ENCODE results near the gene SLC5A11. TPM values are rescaled to one million over a fixed set of nuclear protein-coding genes. Genes with fewer than 3 reads are reported as not detected.
A peak's percentile ranks its signal among the peaks of the same experiment; 100 is the strongest.
"Not testable (repeated sequence)": the region's sequence is repeated elsewhere in the genome, so short reads cannot be mapped to it uniquely, and the experiment has no call there.

The SLC5A11 gene
- total and polyA plus RNA-seq, 4 donors: 0.08 to 1.0 TPM; not detected in 2

GRCh38 chr16:24851700-24852099 is 5.9 kb downstream of the SLC5A11 start:
- 69 to 78% methylated on average over 8 of the region's 8 CpGs for WGBS, 2 donors
- ATAC-seq (ENCODE audit: low FRiP score) (no peak), DNase-seq (no peak)
- H3K4me1 ChIP-seq (ENCODE audit: control insufficient read depth in 1 of 2, insufficient read depth in 2 of 2, low read length in 2 of 2): no peaks in the 10 kb centered on the region
- no peaks in the 10 kb centered on the region for H3K9me3 ChIP-seq (ENCODE audit: control insufficient read depth, low read length)
- no peak overlapping the region for H3K4me3 ChIP-seq (ENCODE audit: low read length in 2 of 2)
- H3K27me3 ChIP-seq (ENCODE audit: control insufficient read depth in 1 of 2, insufficient read depth in 2 of 2, low read length in 1 of 2): no peaks in the 10 kb centered on the region
- no peak overlapping the region for H3K27ac ChIP-seq (ENCODE audit: low read depth in 1 of 2, low read length in 2 of 2)
- H3K36me3 ChIP-seq (ENCODE audit: control insufficient read depth in 1 of 2, insufficient read depth in 2 of 2, low read length in 1 of 2): no peaks in the 10 kb centered on the region
- intact Hi-C loops (cut with DNase I): no loop called here

- Histone ChIP-seq H3K27me3 (ENCODE audit: control insufficient read depth in 1 of 2, insufficient read depth in 2 of 2, low read length in 1 of 2) (no peaks in the 10 kb centered on the region), H3K4me1 (ENCODE audit: control insufficient read depth in 1 of 2, insufficient read depth in 2 of 2, low read length in 2 of 2) (no peaks in the 10 kb centered on the region), H3K4me3 (ENCODE audit: low read length in 2 of 2) (no peak overlapping the region), H3K9me3 (ENCODE audit: control insufficient read depth, low read length) (no peaks in the 10 kb centered on the region), H3K27ac (ENCODE audit: low read depth in 1 of 2, low read length in 2 of 2) (no peak overlapping the region), H3K36me3 (ENCODE audit: control insufficient read depth in 1 of 2, insufficient read depth in 2 of 2, low read length in 1 of 2) (no peaks in the 10 kb centered on the region)
- ATAC-seq (ENCODE audit: low FRiP score): no peak
- intact Hi-C loops (cut with DNase I): no loop called here
- DNase-seq: no peak
- 67 to 69% methylated on average over 8 of the region's 8 CpGs for WGBS, 2 donors
Measured at GRCh38 chr16:24852281-24852721, 6.5 kb downstream of the SLC5A11 start.

- Histone ChIP-seq H3K36me3 (ENCODE audit: control insufficient read depth in 1 of 2, insufficient read depth in 2 of 2, low read length in 1 of 2) (no peaks in the 10 kb centered on the region), H3K9me3 (ENCODE audit: control insufficient read depth, low read length) (no peaks in the 10 kb centered on the region), H3K4me1 (ENCODE audit: control insufficient read depth in 1 of 2, insufficient read depth in 2 of 2, low read length in 2 of 2) (no peaks in the 10 kb centered on the region), H3K4me3 (ENCODE audit: low read length in 2 of 2) (no peak overlapping the region), H3K27me3 (ENCODE audit: control insufficient read depth in 1 of 2, insufficient read depth in 2 of 2, low read length in 1 of 2) (no peaks in the 10 kb centered on the region), H3K27ac (ENCODE audit: low read depth in 1 of 2, low read length in 2 of 2) (no peak overlapping the region)
- no peak for ATAC-seq (ENCODE audit: low FRiP score)
- DNase-seq: no peak
- 70 to 75% methylated on average over 8 of the region's 8 CpGs for WGBS, 2 donors
- intact Hi-C loops (cut with DNase I): no loop called here
Measured at GRCh38 chr16:24853169-24853824, 7.5 kb downstream of the SLC5A11 start.

- Histone ChIP-seq H3K4me1 (ENCODE audit: control insufficient read depth in 1 of 2, insufficient read depth in 2 of 2, low read length in 2 of 2) (no peaks in the 10 kb centered on the region), H3K27ac (ENCODE audit: low read depth in 1 of 2, low read length in 2 of 2) (no peak overlapping the region), H3K27me3 (ENCODE audit: control insufficient read depth in 1 of 2, insufficient read depth in 2 of 2, low read length in 1 of 2) (no peaks in the 10 kb centered on the region), H3K9me3 (ENCODE audit: control insufficient read depth, low read length) (no peaks in the 10 kb centered on the region), H3K36me3 (ENCODE audit: control insufficient read depth in 1 of 2, insufficient read depth in 2 of 2, low read length in 1 of 2) (no peaks in the 10 kb centered on the region), H3K4me3 (ENCODE audit: low read length in 2 of 2) (no peak overlapping the region)
- DNase-seq: no peak
- WGBS, 2 donors: 8 to 11% methylated on average over 18 of the region's 18 CpGs
- intact Hi-C loops (cut with DNase I): no loop called here
- no peak for ATAC-seq (ENCODE audit: low FRiP score)
Measured at GRCh38 chr16:24853830-24854229, 8.1 kb downstream of the SLC5A11 start.

GRCh38 chr16:24854607-24855171 is 8.9 kb downstream of the SLC5A11 start:
- Histone ChIP-seq H3K4me1 (ENCODE audit: control insufficient read depth in 1 of 2, insufficient read depth in 2 of 2, low read length in 2 of 2) (no peaks in the 10 kb centered on the region), H3K36me3 (ENCODE audit: control insufficient read depth in 1 of 2, insufficient read depth in 2 of 2, low read length in 1 of 2) (no peaks in the 10 kb centered on the region), H3K4me3 (ENCODE audit: low read length in 2 of 2) (no peak overlapping the region), H3K27ac (ENCODE audit: low read depth in 1 of 2, low read length in 2 of 2) (no peak overlapping the region), H3K27me3 (ENCODE audit: control insufficient read depth in 1 of 2, insufficient read depth in 2 of 2, low read length in 1 of 2) (no peaks in the 10 kb centered on the region), H3K9me3 (ENCODE audit: control insufficient read depth, low read length) (no peaks in the 10 kb centered on the region)
- intact Hi-C loops (cut with DNase I): no loop called here
- DNase-seq (no peak), ATAC-seq (ENCODE audit: low FRiP score) (no peak)

- Histone ChIP-seq H3K27ac (ENCODE audit: low read depth in 1 of 2, low read length in 2 of 2) (no peak overlapping the region), H3K4me1 (ENCODE audit: control insufficient read depth in 1 of 2, insufficient read depth in 2 of 2, low read length in 2 of 2) (no peaks in the 10 kb centered on the region), H3K4me3 (ENCODE audit: low read length in 2 of 2) (no peak overlapping the region), H3K27me3 (ENCODE audit: control insufficient read depth in 1 of 2, insufficient read depth in 2 of 2, low read length in 1 of 2) (no peaks in the 10 kb centered on the region), H3K36me3 (ENCODE audit: control insufficient read depth in 1 of 2, insufficient read depth in 2 of 2, low read length in 1 of 2) (no peaks in the 10 kb centered on the region), H3K9me3 (ENCODE audit: control insufficient read depth, low read length) (no peaks in the 10 kb centered on the region)
- no peak for DNase-seq
- WGBS, 2 donors: 65 to 69% methylated on average over 5 of the region's 5 CpGs
- ATAC-seq (ENCODE audit: low FRiP score): no peak
- intact Hi-C loops (cut with DNase I): no loop called here
Measured at GRCh38 chr16:24855678-24856077, 9.9 kb downstream of the SLC5A11 start.

- H3K9me3 ChIP-seq (ENCODE audit: control insufficient read depth, low read length); H3K27me3 ChIP-seq (ENCODE audit: control insufficient read depth in 1 of 2, insufficient read depth in 2 of 2, low read length in 1 of 2); DNase-seq; H3K36me3 ChIP-seq (ENCODE audit: control insufficient read depth in 1 of 2, insufficient read depth in 2 of 2, low read length in 1 of 2); H3K4me3 ChIP-seq (ENCODE audit: low read length in 2 of 2); intact Hi-C loops (cut with DNase I); H3K4me1 ChIP-seq (ENCODE audit: control insufficient read depth in 1 of 2, insufficient read depth in 2 of 2, low read length in 2 of 2); ATAC-seq (ENCODE audit: low FRiP score); H3K27ac ChIP-seq (ENCODE audit: low read depth in 1 of 2, low read length in 2 of 2): not testable (repeated sequence)
- WGBS, 2 donors: 83 to 87% methylated on average over 8 of the region's 8 CpGs
Measured at GRCh38 chr16:24856871-24857270, 11.1 kb downstream of the SLC5A11 start.

- DNase-seq: peak; percentile 63 to 81
- intact Hi-C loops (cut with DNase I): no loop called here
- Histone ChIP-seq H3K4me3 (ENCODE audit: low read length in 2 of 2) (no peak overlapping the region), H3K36me3 (ENCODE audit: control insufficient read depth in 1 of 2, insufficient read depth in 2 of 2, low read length in 1 of 2) (no peaks in the 10 kb centered on the region), H3K4me1 (ENCODE audit: control insufficient read depth in 1 of 2, insufficient read depth in 2 of 2, low read length in 2 of 2) (no peaks in the 10 kb centered on the region), H3K27ac (ENCODE audit: low read depth in 1 of 2, low read length in 2 of 2) (no peak overlapping the region), H3K9me3 (ENCODE audit: control insufficient read depth, low read length) (no peaks in the 10 kb centered on the region), H3K27me3 (ENCODE audit: control insufficient read depth in 1 of 2, insufficient read depth in 2 of 2, low read length in 1 of 2) (no peaks in the 10 kb centered on the region)
- ATAC-seq (ENCODE audit: low FRiP score): no peak
- WGBS, 2 donors: 26 to 28% methylated on average over 9 of the region's 9 CpGs
Measured at GRCh38 chr16:24858219-24859041, 12.7 kb downstream of the SLC5A11 start.

- H3K9me3 ChIP-seq (ENCODE audit: control insufficient read depth, low read length): peaks cover 5% of the 10 kb centered on the region
- H3K4me1 ChIP-seq (ENCODE audit: control insufficient read depth in 1 of 2, insufficient read depth in 2 of 2, low read length in 2 of 2): no peaks in the 10 kb centered on the region
- intact Hi-C loops (cut with DNase I): no loop called here
- DNase-seq (no peak), ATAC-seq (ENCODE audit: low FRiP score) (no peak)
- 70 to 87% methylated on average over 1 of the region's 1 CpG for WGBS, 2 donors
- H3K27me3 ChIP-seq (ENCODE audit: control insufficient read depth in 1 of 2, insufficient read depth in 2 of 2, low read length in 1 of 2): no peaks in the 10 kb centered on the region
- H3K4me3 ChIP-seq (ENCODE audit: low read length in 2 of 2): no peak overlapping the region
- no peak overlapping the region for H3K27ac ChIP-seq (ENCODE audit: low read depth in 1 of 2, low read length in 2 of 2)
- H3K36me3 ChIP-seq (ENCODE audit: control insufficient read depth in 1 of 2, insufficient read depth in 2 of 2, low read length in 1 of 2): no peaks in the 10 kb centered on the region
Measured at GRCh38 chr16:24861461-24861860, 15.7 kb downstream of the SLC5A11 start.
